ENCODE measurements around the gene RGR.

DNA sequence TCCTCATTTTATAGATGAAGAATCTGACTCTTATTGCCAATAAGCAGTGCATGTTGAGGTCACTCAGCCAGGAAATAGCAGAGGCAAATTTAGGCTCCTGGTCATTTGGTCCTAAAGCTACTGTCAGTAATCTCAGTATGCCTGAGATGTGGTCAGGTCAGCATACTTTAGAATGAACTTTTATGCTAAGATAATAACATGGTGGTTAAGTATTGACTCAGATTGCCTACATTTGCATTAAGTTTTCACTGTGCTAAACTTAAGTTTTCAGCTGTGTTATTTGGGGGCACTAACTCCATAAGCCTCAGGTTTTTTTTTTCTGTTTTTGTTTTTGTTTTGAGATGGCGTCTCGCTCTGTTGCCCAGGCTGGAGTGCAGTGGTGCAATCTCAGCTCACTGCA lies 47.6 kb downstream of the RGR start:
- TF ChIP-seq TAF1 (IDR thresholded peaks at IDR 0.05; ENCODE audit: borderline replicate concordance, insufficient read depth, low read length) (no peak), POLR2AphosphoS5 (IDR thresholded peaks at IDR 0.05; ENCODE audit: low read depth, low read length) (no peak), SIN3A (IDR thresholded peaks at IDR 0.05; ENCODE audit: borderline replicate concordance, insufficient read depth, low read length) (no peak), FOXP2 (optimal IDR thresholded peaks at IDR 0.05; ENCODE audit: borderline replicate concordance, extremely low read depth, extremely low read length, insufficient read depth) (no peak)
- TF ChIP-seq, protein P1, sequence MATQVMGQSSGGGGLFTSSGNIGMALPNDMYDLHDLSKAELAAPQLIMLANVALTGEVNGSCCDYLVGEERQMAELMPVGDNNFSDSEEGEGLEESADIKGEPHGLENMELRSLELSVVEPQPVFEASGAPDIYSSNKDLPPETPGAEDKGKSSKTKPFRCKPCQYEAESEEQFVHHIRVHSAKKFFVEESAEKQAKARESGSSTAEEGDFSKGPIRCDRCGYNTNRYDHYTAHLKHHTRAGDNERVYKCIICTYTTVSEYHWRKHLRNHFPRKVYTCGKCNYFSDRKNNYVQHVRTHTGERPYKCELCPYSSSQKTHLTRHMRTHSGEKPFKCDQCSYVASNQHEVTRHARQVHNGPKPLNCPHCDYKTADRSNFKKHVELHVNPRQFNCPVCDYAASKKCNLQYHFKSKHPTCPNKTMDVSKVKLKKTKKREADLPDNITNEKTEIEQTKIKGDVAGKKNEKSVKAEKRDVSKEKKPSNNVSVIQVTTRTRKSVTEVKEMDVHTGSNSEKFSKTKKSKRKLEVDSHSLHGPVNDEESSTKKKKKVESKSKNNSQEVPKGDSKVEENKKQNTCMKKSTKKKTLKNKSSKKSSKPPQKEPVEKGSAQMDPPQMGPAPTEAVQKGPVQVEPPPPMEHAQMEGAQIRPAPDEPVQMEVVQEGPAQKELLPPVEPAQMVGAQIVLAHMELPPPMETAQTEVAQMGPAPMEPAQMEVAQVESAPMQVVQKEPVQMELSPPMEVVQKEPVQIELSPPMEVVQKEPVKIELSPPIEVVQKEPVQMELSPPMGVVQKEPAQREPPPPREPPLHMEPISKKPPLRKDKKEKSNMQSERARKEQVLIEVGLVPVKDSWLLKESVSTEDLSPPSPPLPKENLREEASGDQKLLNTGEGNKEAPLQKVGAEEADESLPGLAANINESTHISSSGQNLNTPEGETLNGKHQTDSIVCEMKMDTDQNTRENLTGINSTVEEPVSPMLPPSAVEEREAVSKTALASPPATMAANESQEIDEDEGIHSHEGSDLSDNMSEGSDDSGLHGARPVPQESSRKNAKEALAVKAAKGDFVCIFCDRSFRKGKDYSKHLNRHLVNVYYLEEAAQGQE (IDR thresholded peaks at IDR 0.05; ENCODE audit: insufficient read depth in 1 of 2, low read depth in 2 of 2, low read length in 2 of 2) = no peak

Measured in PFSK-1 (cell line).